ENCODE results near the gene CPNE5. TPM values are rescaled to one million over a fixed set of nuclear protein-coding genes. Genes with fewer than 3 reads are reported as not detected.

Gene CPNE5
- total RNA-seq, 2 experiments from 2014 or later: 0.69 to 1.2 TPM

DNA sequence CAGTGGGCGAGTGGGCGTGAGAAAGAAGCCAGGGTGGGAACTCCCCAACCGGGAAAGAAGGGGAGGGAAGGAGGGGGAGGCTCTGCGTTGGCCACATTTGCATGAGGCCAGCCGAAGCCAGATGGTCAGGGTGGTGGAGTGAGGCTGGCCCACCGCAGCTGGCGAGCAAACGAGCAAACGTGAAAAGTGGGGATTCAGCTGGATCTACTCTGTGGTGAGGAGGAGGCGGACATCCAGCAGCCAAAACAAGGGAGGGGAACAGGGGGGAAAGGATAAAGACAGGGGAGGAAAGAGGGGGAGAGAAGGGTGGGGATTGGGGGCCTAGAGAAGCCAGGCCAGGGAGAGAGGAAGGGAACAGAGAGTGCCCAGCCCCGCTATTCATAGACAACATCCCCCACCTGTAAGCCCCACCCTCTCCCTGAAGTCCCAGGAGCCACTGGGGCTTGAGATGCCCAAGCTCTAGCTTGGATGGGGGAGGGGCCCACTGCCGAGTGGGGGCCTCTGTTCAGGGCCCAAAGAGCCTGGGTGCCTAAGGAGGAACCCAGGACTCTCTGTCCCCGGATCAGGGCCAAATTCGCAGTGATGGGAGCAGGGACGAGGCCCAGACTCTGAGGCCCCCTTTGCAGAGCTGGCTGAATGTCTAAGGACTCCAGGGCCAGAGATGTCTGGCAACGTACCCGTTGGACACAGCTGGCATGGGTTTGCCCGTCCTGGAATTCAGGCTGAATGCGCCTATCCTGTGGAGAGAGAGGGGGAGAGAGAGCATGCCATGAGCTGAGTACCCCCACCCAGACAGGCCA is 45.1 kb downstream of the CPNE5 start:
- no peaks in the 10 kb centered on the region for H3K9me3 Mint-ChIP-seq
- no peaks in the 10 kb centered on the region for H3K36me3 Mint-ChIP-seq (ENCODE audit: low read depth)
- DNase-seq (no peak), ATAC-seq (no peak)
- CTCF ChIA-PET: interaction anchor here (0.6 to 17.2 kb wide), 4 partner anchors 10 to 258 kb away, joined by 3 to 477 read pairs (median 4); no protein-coding TSS in a partner anchor
- peaks cover 6% of the 10 kb centered on the region for H3K27me3 Mint-ChIP-seq
- TF ChIP-seq CTCF (IDR thresholded peaks at IDR 0.05): no peak
- POLR2A ChIA-PET: no interaction called here
- intact Hi-C loops (cut with micrococcal nuclease): no loop called here
- H3K27ac Mint-ChIP-seq: no peak overlapping the region
- H3K4me3 Mint-ChIP-seq: no peak overlapping the region
- no peaks in the 10 kb centered on the region for H3K4me1 Mint-ChIP-seq (ENCODE audit: low read depth)

DNA sequence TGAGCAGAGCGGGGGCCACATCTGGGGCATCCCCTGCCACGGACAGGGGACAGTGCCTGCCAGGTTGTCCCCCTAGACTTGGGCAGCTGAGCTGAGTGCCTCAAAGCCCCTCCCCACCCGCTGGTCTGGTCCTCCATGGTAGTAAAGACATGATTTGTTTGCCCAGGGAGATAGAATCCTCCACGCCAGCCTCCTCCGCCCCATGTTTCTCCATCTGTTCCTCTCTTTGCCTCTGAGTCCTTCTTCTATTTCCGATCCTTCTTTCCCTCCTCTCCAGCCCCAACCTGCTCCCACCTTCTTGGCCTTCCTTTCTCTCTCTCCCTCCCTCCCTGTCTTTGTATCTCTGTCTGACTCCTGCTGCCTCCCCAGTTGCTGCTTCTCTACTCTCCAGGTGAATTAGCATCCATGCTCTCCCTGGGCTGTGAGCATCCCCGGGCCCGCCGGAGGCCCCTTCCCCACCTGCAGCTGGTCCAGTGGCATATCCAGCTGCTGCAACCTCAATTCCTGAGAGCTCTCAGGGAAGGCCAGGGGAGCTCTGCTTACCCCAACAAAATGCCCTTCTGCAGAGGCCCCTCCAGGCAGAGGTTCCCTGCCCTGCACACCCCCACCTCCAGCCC is 45.8 kb downstream of the CPNE5 start:
- Mint-ChIP-seq H3K9me3 (no peaks in the 10 kb centered on the region), H3K4me3 (no peak overlapping the region), H3K36me3 (ENCODE audit: low read depth) (no peaks in the 10 kb centered on the region), H3K4me1 (ENCODE audit: low read depth) (peaks cover 6% of the 10 kb centered on the region), H3K27me3 (peaks cover 9% of the 10 kb centered on the region), H3K27ac (no peak overlapping the region)
- ChIA-PET CTCF (interaction anchor here (0.6 to 17.2 kb wide), 4 partner anchors 11 to 257 kb away, joined by 3 to 477 read pairs (median 4); no protein-coding TSS in a partner anchor), POLR2A (interaction anchor here (0.5 kb wide), 1 partner anchor 11 kb away, joined by 3 read pairs; no protein-coding TSS in a partner anchor)
- no peak for ATAC-seq
- no peak for TF ChIP-seq CTCF (IDR thresholded peaks at IDR 0.05)
- no peak for DNase-seq
- intact Hi-C loops (cut with micrococcal nuclease): no loop called here

GRCh38 chr6:36791521-36792135 is 47.6 kb downstream of the CPNE5 start:
- no peak for ATAC-seq
- TF ChIP-seq CTCF (IDR thresholded peaks at IDR 0.05): no peak
- Mint-ChIP-seq H3K4me1 (ENCODE audit: low read depth) (peaks cover 6% of the 10 kb centered on the region), H3K9me3 (no peaks in the 10 kb centered on the region), H3K27me3 (peaks cover 9% of the 10 kb centered on the region), H3K36me3 (ENCODE audit: low read depth) (no peaks in the 10 kb centered on the region), H3K4me3 (no peak overlapping the region), H3K27ac (no peak overlapping the region)
- ChIA-PET CTCF (interaction anchor here (1.1 to 17.2 kb wide), 3 partner anchors 9 to 82 kb away, joined by 3 to 477 read pairs (median 13); no protein-coding TSS in a partner anchor), POLR2A (interaction anchor here (0.5 to 1.1 kb wide), 3 partner anchors 21 to 777 kb away, joined by 3 to 4 read pairs (median 3); no protein-coding TSS in a partner anchor)
- intact Hi-C loops (cut with micrococcal nuclease): no loop called here
- no peak for DNase-seq

GRCh38 chr6:36791085-36791484 is 48.2 kb downstream of the CPNE5 start:
- peaks cover 9% of the 10 kb centered on the region for H3K27me3 Mint-ChIP-seq
- TF ChIP-seq CTCF (IDR thresholded peaks at IDR 0.05): no peak
- H3K9me3 Mint-ChIP-seq: no peaks in the 10 kb centered on the region
- ATAC-seq (no peak), DNase-seq (no peak)
- intact Hi-C loops (cut with micrococcal nuclease): no loop called here
- no peaks in the 10 kb centered on the region for H3K36me3 Mint-ChIP-seq (ENCODE audit: low read depth)
- CTCF ChIA-PET: interaction anchor here (1.1 to 17.2 kb wide), 3 partner anchors 9 to 83 kb away, joined by 3 to 477 read pairs (median 13); no protein-coding TSS in a partner anchor
- POLR2A ChIA-PET: interaction anchor here (0.5 to 0.8 kb wide), 2 partner anchors 31 to 776 kb away, joined by 3 read pairs; no protein-coding TSS in a partner anchor
- H3K4me3 Mint-ChIP-seq: no peak overlapping the region
- no peak overlapping the region for H3K27ac Mint-ChIP-seq
- peaks cover 6% of the 10 kb centered on the region for H3K4me1 Mint-ChIP-seq (ENCODE audit: low read depth)
